CD8-positive, alpha-beta memory T cell (primary cell): ENCODE measurements around the gene MYH7. TPM values are rescaled to one million over a fixed set of nuclear protein-coding genes. Genes with fewer than 3 reads are reported as not detected.
"Not testable (repeated sequence)": the region's sequence is repeated elsewhere in the genome, so short reads cannot be mapped to it uniquely, and the experiment has no call there.

Source experiments
- CTCF ChIA-PET: fragments of 350-600 bp; sonication (Branson Sonifier 250); formaldehyde crosslinking; loops from one replicate; lab custom pipeline; 2021; ENCODE audit warnings: antibody characterized with exemption; lab: Charles Lee
- POLR2A ChIA-PET: fragments of 350-600 bp; sonication (Branson Sonifier 250); formaldehyde crosslinking; loops from one replicate; lab custom pipeline; 2021; ENCODE audit warnings: antibody characterized with exemption; lab: Charles Lee
- DNase-seq, 5 donors: peaks; one replicate each; pipeline versions ENCODE4 v3.0.0 to v3.0.0-alpha.2; 2020 to 2022; ENCODE audit warnings: mixed read lengths in 1 of 5
- H3K27ac ChIP-seq: one replicate; pipeline ENCODE4 v1.7.0; 2013; ENCODE audit warnings: low read depth, mild to moderate bottlenecking, low read length, moderate library complexity
- H3K27me3 ChIP-seq: 2 replicates; pipeline ENCODE4 v1.7.0; 2013; ENCODE audit warnings: low read length, mild to moderate bottlenecking; ENCODE audit not compliant: insufficient read depth, poor library complexity, severe bottlenecking
- H3K36me3 ChIP-seq: 2 replicates; pipeline ENCODE4 v1.7.0; 2013; ENCODE audit warnings: mild to moderate bottlenecking, low read length, moderate library complexity; ENCODE audit not compliant: insufficient read depth
- H3K4me1 ChIP-seq: 2 replicates; pipeline ENCODE4 v1.7.0; 2013; ENCODE audit warnings: mild to moderate bottlenecking, low read length, moderate library complexity; ENCODE audit not compliant: insufficient read depth
- H3K4me3 ChIP-seq: 2 replicates; pipeline ENCODE4 v1.7.0; 2013; ENCODE audit warnings: mild to moderate bottlenecking, low read length
- H3K9me3 ChIP-seq: 2 replicates; pipeline ENCODE4 v1.7.0; 2013; ENCODE audit warnings: mild to moderate bottlenecking, low read length
- H3K27ac Mint-ChIP-seq, 8 donors: one replicate each; pipeline ENCODE4 v1.8.0; 2020 to 2021; ENCODE audit warnings: mixed read lengths in 8 of 8, mild to moderate bottlenecking in 6 of 8, inconsistent platforms in 3 of 8, moderate library complexity in 3 of 8
- H3K27me3 Mint-ChIP-seq, 2 donors: one replicate each; pipeline ENCODE4 v1.8.0; 2020 to 2021; ENCODE audit warnings: mixed read lengths in 2 of 2, mild to moderate bottlenecking in 1 of 2, moderate library complexity in 1 of 2
- H3K36me3 Mint-ChIP-seq, 3 donors: one replicate each; pipeline ENCODE4 v1.8.0; 2020 to 2021; ENCODE audit warnings: mixed read lengths in 3 of 3, inconsistent platforms in 1 of 3, mild to moderate bottlenecking in 1 of 3
- H3K4me1 Mint-ChIP-seq, 3 donors: one replicate each; pipeline ENCODE4 v1.8.0; 2020 to 2021; ENCODE audit warnings: mixed read lengths in 3 of 3, inconsistent platforms in 1 of 3, mild to moderate bottlenecking in 1 of 3
- H3K4me3 Mint-ChIP-seq, 7 donors: one replicate each; pipeline ENCODE4 v1.8.0; 2020 to 2021; ENCODE audit warnings: mixed read lengths in 7 of 7, mild to moderate bottlenecking in 6 of 7, moderate library complexity in 4 of 7, inconsistent platforms in 2 of 7
- H3K9me3 Mint-ChIP-seq, 5 donors: one replicate each; pipeline ENCODE4 v1.8.0; 2020 to 2022; ENCODE audit warnings: mixed read lengths in 5 of 5, mild to moderate bottlenecking in 3 of 5, moderate library complexity in 2 of 5, inconsistent platforms in 1 of 5
- polyA plus RNA-seq: library from polyadenylated mRNA; unstranded; fragments of 300-500 nt; fragmentation: Illumina TruSeq; gene quantifications from one replicate; pipeline ENCODE4 v1.2.3, GENCODE V29; 2021
- total RNA-seq, 2 experiments: library from RNA; stranded (reverse); gene quantifications; one replicate each; pipeline ENCODE4 v1.2.3, GENCODE V29; 2021

MYH7 gene
- total and polyA plus RNA-seq, 3 experiments from 2014 or later = not detected

GRCh38 chr14:23430723-23431085 lies 4.8 kb downstream of the MYH7 start:
- Histone ChIP-seq H3K4me1 (no peaks in the 10 kb centered on the region), H3K4me3 (no peak overlapping the region), H3K9me3 (no peaks in the 10 kb centered on the region), H3K27me3 (no peaks in the 10 kb centered on the region), H3K27ac (no peak overlapping the region), H3K36me3 (no peaks in the 10 kb centered on the region)
- Mint-ChIP-seq H3K27me3 (peaks cover 12 to 16% of the 10 kb centered on the region in 2 donors), H3K4me3 (no peak overlapping the region), H3K4me1 (no peaks in the 10 kb centered on the region), H3K36me3 (no peaks in the 10 kb centered on the region), H3K9me3 (no peaks in the 10 kb centered on the region), H3K27ac (peak overlapping the region in 1 of 8 donors; percentile 2)
- no peak for DNase-seq
- CTCF ChIA-PET = no interaction called here
- POLR2A ChIA-PET = no interaction called here

DNA sequence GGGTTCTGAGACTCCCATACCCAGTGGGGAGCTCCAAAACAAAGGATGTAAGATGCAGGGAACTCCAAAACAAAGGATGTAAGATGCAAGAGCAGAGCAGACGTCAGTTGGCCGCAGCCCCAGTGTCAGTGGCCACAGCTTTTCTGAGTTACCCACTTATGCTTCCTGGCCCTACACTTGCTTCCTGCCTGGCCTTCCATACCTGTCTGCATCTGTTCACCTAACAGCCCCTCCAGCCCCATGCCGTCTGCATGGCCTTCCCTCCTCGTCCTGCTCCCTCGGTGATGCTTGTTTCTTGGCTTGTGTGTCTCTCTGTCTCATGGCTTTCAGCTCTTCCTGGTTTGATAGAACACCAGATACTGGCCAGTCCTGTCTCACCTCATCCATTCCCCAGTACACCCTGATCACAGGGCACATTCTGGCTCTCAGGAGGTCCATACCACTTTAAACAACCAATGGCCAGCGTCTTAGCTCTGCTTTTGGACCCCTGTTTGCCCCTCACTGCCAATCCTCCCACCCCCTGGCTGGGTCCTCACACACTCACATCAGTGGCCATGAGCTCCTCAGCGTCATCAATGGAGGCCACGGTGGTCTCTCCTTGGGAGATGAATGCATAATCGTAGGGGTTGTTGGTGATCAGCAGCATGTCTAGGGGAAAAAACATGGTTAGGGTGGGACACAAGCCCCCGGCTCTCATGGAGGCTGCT lies 5.3 kb downstream of the MYH7 start:
- H3K36me3 Mint-ChIP-seq = no peaks in the 10 kb centered on the region
- H3K27ac Mint-ChIP-seq = no peak overlapping the region
- Histone ChIP-seq H3K4me1 (no peaks in the 10 kb centered on the region), H3K27ac (no peak overlapping the region), H3K4me3 (no peak overlapping the region), H3K36me3 (no peaks in the 10 kb centered on the region), H3K27me3 (no peaks in the 10 kb centered on the region), H3K9me3 (no peaks in the 10 kb centered on the region)
- POLR2A ChIA-PET = no interaction called here
- no peaks in the 10 kb centered on the region for H3K4me1 Mint-ChIP-seq
- H3K4me3 Mint-ChIP-seq = no peak overlapping the region
- no peaks in the 10 kb centered on the region for H3K9me3 Mint-ChIP-seq
- H3K27me3 Mint-ChIP-seq = peaks cover 9 to 16% of the 10 kb centered on the region in 2 donors
- DNase-seq = no peak
- CTCF ChIA-PET = no interaction called here

DNA sequence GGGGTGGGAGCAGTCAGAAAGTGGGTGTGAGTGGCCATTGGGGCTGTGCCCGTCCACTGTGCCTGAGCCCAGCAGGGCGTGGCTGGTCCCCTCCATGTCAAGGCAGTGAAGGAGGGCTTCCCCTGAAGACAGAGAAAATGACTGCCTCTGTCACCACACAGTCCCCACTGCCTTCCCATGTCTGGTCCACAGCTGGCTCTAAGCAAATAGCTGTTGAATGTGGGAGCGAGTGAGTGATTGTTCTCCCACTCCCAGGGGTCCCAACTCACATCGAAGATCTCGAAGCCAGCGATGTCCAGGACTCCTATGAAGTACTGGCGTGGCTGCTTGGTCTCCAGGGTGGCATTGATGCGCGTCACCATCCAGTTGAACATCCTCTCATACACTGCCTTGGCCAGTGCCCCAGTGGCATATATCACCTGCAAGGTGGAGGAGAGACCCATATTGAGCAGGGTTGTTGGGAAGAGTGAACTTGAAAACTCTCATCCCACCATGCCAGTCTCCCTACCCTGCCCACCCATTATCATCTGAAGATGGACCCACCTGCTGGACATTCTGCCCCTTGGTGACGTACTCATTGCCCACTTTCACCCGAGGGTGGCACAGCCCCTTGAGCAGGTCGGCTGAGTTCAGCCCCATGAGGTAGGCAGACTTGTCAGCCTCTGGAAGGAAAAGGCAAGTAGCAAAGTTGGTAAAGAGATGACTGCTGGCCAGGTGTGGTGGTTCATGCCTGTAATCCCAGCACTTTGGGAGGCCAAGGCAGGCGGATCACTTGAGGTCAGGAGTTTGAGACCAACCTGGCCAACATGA lies 6.6 kb downstream of the MYH7 start:
- H3K4me3 Mint-ChIP-seq = no peak overlapping the region
- Histone ChIP-seq H3K27ac (no peak overlapping the region), H3K36me3 (no peaks in the 10 kb centered on the region), H3K4me3 (no peak overlapping the region), H3K27me3 (no peaks in the 10 kb centered on the region), H3K4me1 (no peaks in the 10 kb centered on the region), H3K9me3 (no peaks in the 10 kb centered on the region)
- ChIA-PET CTCF (no interaction called here), POLR2A (no interaction called here)
- H3K27ac Mint-ChIP-seq = no peak overlapping the region
- no peaks in the 10 kb centered on the region for H3K36me3 Mint-ChIP-seq
- no peaks in the 10 kb centered on the region for H3K4me1 Mint-ChIP-seq
- DNase-seq = peak in 1 of 5 donors; percentile 30
- H3K9me3 Mint-ChIP-seq = no peaks in the 10 kb centered on the region
- H3K27me3 Mint-ChIP-seq = peaks cover 7 to 18% of the 10 kb centered on the region in 2 donors

GRCh38 chr14:23425798-23426197 lies 9.7 kb downstream of the MYH7 start:
- H3K4me3 Mint-ChIP-seq, H3K27ac Mint-ChIP-seq, H3K36me3 Mint-ChIP-seq, H3K4me1 Mint-ChIP-seq, H3K27me3 Mint-ChIP-seq, H3K36me3 ChIP-seq, H3K27ac ChIP-seq, H3K9me3 Mint-ChIP-seq, POLR2A ChIA-PET, H3K9me3 ChIP-seq, H3K4me1 ChIP-seq, H3K27me3 ChIP-seq, H3K4me3 ChIP-seq, DNase-seq: not testable (repeated sequence)
- CTCF ChIA-PET = interaction anchor here (1.4 kb wide), 1 partner anchor 46 kb away, joined by 3 read pairs; no protein-coding TSS in a partner anchor

DNA sequence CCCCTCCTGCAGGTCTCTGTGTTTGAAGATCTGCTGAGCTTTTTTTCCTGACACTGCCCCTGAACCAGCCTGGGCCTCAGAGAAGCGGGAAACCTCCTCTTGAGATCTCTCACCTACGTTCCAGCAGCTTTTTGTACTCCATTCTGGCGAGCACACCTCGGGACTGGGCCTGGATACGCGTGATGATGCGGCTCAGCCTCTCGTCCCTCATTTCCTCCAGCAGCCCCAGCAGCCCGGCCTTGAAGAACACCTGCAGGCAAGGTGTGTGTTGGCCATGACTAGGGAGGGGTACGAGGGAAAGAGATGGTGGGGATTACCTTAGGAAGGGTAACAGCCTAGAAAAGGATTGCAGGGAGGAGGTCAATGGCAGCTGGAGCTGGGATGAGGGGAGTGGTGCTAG lies 10.3 kb downstream of the MYH7 start:
- POLR2A ChIA-PET = no interaction called here
- no peak overlapping the region for H3K27ac Mint-ChIP-seq
- CTCF ChIA-PET = interaction anchor here (1.4 kb wide), 1 partner anchor 45 kb away, joined by 3 read pairs; no protein-coding TSS in a partner anchor

DNA sequence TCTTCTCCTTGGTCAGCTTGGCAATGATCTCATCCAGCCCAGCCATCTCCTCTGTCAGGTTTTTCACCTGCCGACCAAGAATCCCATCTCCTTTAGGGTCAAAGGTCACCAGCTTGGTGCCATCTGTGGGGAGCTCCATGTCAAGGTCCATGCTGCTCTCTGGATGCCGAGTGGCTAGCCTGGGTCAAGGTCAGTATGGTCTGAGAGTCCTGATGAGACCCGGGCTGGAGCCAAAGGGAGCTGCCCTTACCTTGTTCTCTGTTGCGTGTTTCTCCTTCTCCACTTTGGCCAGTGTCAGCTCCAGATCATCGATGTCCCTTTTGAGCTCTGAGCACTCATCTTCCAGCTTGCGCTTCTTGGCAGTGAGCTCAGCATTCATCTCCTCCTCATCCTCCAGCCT lies 11.8 kb downstream of the MYH7 start:
- H3K4me1 ChIP-seq = no peaks in the 10 kb centered on the region
- ChIA-PET POLR2A (no interaction called here), CTCF (interaction anchor here (1.3 kb wide), 1 partner anchor 44 kb away, joined by 4 read pairs; no protein-coding TSS in a partner anchor)
- no peak overlapping the region for H3K4me3 ChIP-seq
- H3K9me3 ChIP-seq = no peaks in the 10 kb centered on the region
- no peaks in the 10 kb centered on the region for H3K36me3 Mint-ChIP-seq
- H3K27me3 ChIP-seq = no peaks in the 10 kb centered on the region
- H3K9me3 Mint-ChIP-seq = no peaks in the 10 kb centered on the region
- no peaks in the 10 kb centered on the region for H3K36me3 ChIP-seq
- H3K27ac ChIP-seq = no peak overlapping the region
- no peak overlapping the region for H3K27ac Mint-ChIP-seq
- no peak overlapping the region for H3K4me3 Mint-ChIP-seq
- H3K27me3 Mint-ChIP-seq = peaks cover 10 to 14% of the 10 kb centered on the region in 2 donors
- H3K4me1 Mint-ChIP-seq = no peaks in the 10 kb centered on the region
- DNase-seq = no peak

More for the DNA sequence above, 10.3 kb downstream of the MYH7 start:
- no peak for DNase-seq
- peaks cover 7 to 10% of the 10 kb centered on the region in 2 donors for H3K27me3 Mint-ChIP-seq
- H3K4me3 Mint-ChIP-seq = no peak overlapping the region
- Histone ChIP-seq H3K27me3 (no peaks in the 10 kb centered on the region), H3K9me3 (no peaks in the 10 kb centered on the region), H3K36me3 (no peaks in the 10 kb centered on the region), H3K27ac (no peak overlapping the region), H3K4me1 (no peaks in the 10 kb centered on the region), H3K4me3 (no peak overlapping the region)
- H3K9me3 Mint-ChIP-seq = no peaks in the 10 kb centered on the region
- no peaks in the 10 kb centered on the region for H3K36me3 Mint-ChIP-seq
- no peaks in the 10 kb centered on the region for H3K4me1 Mint-ChIP-seq

DNA sequence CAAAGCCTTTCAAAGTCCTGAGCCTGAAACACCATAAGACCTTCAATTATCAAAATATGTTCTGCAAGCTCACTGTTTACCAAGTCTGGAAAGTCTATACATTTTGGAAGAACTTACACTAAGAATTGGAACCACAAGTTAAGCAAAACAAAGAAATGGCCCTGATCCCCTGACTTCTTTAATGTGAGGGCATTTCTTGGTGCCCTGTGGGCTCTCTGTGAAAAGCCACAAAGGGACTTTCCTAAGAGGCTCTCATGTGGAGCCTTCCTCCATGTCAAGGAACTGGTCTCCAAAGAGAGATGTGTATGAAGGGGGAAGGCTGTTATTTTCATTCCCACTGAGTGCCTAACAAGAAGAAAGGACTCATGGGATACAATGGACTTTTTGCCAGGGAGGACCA lies 13.9 kb downstream of the MYH7 start:
- H3K27me3 ChIP-seq = no peaks in the 10 kb centered on the region
- Mint-ChIP-seq H3K4me3 (no peak overlapping the region), H3K36me3 (no peaks in the 10 kb centered on the region), H3K9me3 (no peaks in the 10 kb centered on the region), H3K27ac (no peak overlapping the region), H3K4me1 (no peaks in the 10 kb centered on the region), H3K27me3 (peaks cover 14 to 15% of the 10 kb centered on the region in 2 donors)
- H3K27ac ChIP-seq = no peak overlapping the region
- H3K4me1 ChIP-seq = no peaks in the 10 kb centered on the region
- no peaks in the 10 kb centered on the region for H3K36me3 ChIP-seq
- CTCF ChIA-PET = no interaction called here
- DNase-seq = no peak
- H3K4me3 ChIP-seq = no peak overlapping the region
- POLR2A ChIA-PET = no interaction called here
- H3K9me3 ChIP-seq = no peaks in the 10 kb centered on the region

DNA sequence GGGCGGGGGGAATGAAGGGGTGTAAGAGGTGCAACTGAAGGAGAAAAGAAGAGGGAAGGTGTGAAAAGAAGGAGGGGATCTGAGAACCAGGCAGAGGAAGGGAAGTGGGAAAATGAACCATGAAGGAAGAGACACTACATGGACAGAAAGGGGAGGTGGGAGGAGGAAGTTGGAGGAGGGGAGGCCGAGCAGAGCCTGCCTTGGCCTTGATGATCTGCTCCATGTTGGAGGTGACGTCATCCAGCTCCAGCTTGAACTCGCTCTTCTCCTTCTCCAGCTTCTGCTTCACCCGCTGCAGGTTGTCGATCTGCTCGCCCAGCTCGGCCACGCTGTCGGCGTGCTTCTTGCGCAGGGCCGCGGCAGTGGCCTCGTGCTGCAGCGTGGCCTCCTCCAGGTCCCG lies 15.8 kb downstream of the MYH7 start:
- H3K36me3 ChIP-seq, H3K36me3 Mint-ChIP-seq, H3K4me3 Mint-ChIP-seq, POLR2A ChIA-PET, H3K9me3 Mint-ChIP-seq, H3K27me3 ChIP-seq, H3K4me1 ChIP-seq, CTCF ChIA-PET, DNase-seq, H3K27ac Mint-ChIP-seq, H3K27ac ChIP-seq, H3K4me3 ChIP-seq, H3K4me1 Mint-ChIP-seq, H3K9me3 ChIP-seq: not testable (repeated sequence)
- H3K27me3 Mint-ChIP-seq = peaks cover 14 to 19% of the 10 kb centered on the region in 2 donors
